ENCODE measurements around the gene NMT1.

NMT1 gene

GRCh38 chr17:45146166-45146565, 85.0 kb downstream of the NMT1 start:
- in situ Hi-C loops (cut with MboI; ENCODE audit: low pct_unique_long_range_greater_than_20kb, low sequenced_read_pairs, unreplicated experiment) = no loop called here
- TF ChIP-seq CTCF (IDR thresholded peaks at IDR 0.05; ENCODE audit: extremely low read depth, insufficient read depth, missing control alignments) = no peak
- DNase-seq (ENCODE audit: low spot score) = no peak

- no peak for TF ChIP-seq CTCF (IDR thresholded peaks at IDR 0.05; ENCODE audit: extremely low read depth, insufficient read depth, missing control alignments)
- in situ Hi-C loops (cut with MboI; ENCODE audit: low pct_unique_long_range_greater_than_20kb, low sequenced_read_pairs, unreplicated experiment) = no loop called here
- no peak for DNase-seq (ENCODE audit: low spot score)
Measured at GRCh38 chr17:45146592-45146889, 85.4 kb downstream of the NMT1 start.

- in situ Hi-C loops (cut with MboI; ENCODE audit: low pct_unique_long_range_greater_than_20kb, low sequenced_read_pairs, unreplicated experiment) = no loop called here
- no peak for TF ChIP-seq CTCF (IDR thresholded peaks at IDR 0.05; ENCODE audit: extremely low read depth, insufficient read depth, missing control alignments)
- peak; percentile 68 for DNase-seq (ENCODE audit: low spot score)
Measured at GRCh38 chr17:45146890-45147580, 85.9 kb downstream of the NMT1 start.

- peak; percentile 77 for DNase-seq (ENCODE audit: low spot score)
- TF ChIP-seq CTCF (IDR thresholded peaks at IDR 0.05; ENCODE audit: extremely low read depth, insufficient read depth, missing control alignments) = no peak
- in situ Hi-C loops (cut with MboI; ENCODE audit: low pct_unique_long_range_greater_than_20kb, low sequenced_read_pairs, unreplicated experiment) = no loop called here
Measured at GRCh38 chr17:45147581-45148182, 86.6 kb downstream of the NMT1 start.

- in situ Hi-C loops (cut with MboI; ENCODE audit: low pct_unique_long_range_greater_than_20kb, low sequenced_read_pairs, unreplicated experiment) = no loop called here
- TF ChIP-seq CTCF (IDR thresholded peaks at IDR 0.05; ENCODE audit: extremely low read depth, insufficient read depth, missing control alignments) = no peak
- peak; percentile 96 for DNase-seq (ENCODE audit: low spot score)
Measured at GRCh38 chr17:45148183-45149036, 87.3 kb downstream of the NMT1 start, which contains the start of gene HEXIM1. Gene HEXIM1, plus strand, starts transcription at chr17:45148475. Its CDS starts 716 bp downstream, at chr17:45149191.

- DNase-seq (ENCODE audit: low spot score) = peak; percentile 77
- in situ Hi-C loops (cut with MboI; ENCODE audit: low pct_unique_long_range_greater_than_20kb, low sequenced_read_pairs, unreplicated experiment) = no loop called here
- TF ChIP-seq CTCF (IDR thresholded peaks at IDR 0.05; ENCODE audit: extremely low read depth, insufficient read depth, missing control alignments) = peak; percentile 89
Measured at GRCh38 chr17:45149037-45149668, 88.0 kb downstream of the NMT1 start.

Data from GM13977 (cell line).